IMR-90 (cell line): ENCODE measurements around the gene BAIAP2L1. TPM values are rescaled to one million over a fixed set of nuclear protein-coding genes. Genes with fewer than 3 reads are reported as not detected.

Source experiments
- ATAC-seq: fragments of 200-7000 bp; cut with Tn5 transposase; 2 replicates; pipeline ENCODE4 v1.9.1; 2020; ENCODE audit warnings: low read depth, mild to moderate bottlenecking, moderate library complexity
- BruUV-seq: library from RNA; stranded (reverse); fragments of 400-500 nt; replicated peaks from 2 replicates; lab custom pipeline; 2021; lab: Mats Ljungman, UMichigan
- CTCF ChIA-PET: fragments of 300-600 bp; formaldehyde crosslinking; extraction: SDS; loops from one replicate; lab custom pipeline; 2021; ENCODE audit warnings: antibody characterized with exemption; lab: Yijun Ruan, JAX
- POLR2A ChIA-PET: fragments of 300-600 bp; sonication (Branson Sonifier 250); formaldehyde crosslinking; loops from one replicate; lab custom pipeline; 2022; ENCODE audit warnings: antibody characterized with exemption; ENCODE audit not compliant: unreplicated experiment; lab: Charles Lee
- DNase-seq: peaks from one replicate; pipeline ENCODE4 v3.0.0; 2013
- H2AFZ ChIP-seq: replicated peaks from 2 replicates; pipeline ENCODE3; 2013; ENCODE audit warnings: low read length, mild to moderate bottlenecking; ENCODE audit not compliant: poor library complexity
- H2AK5ac ChIP-seq: 2 replicates; pipeline ENCODE4 v1.6.1; 2013; ENCODE audit warnings: low read depth, low read length, inconsistent platforms
- H2AK9ac ChIP-seq: replicated peaks from 2 replicates; pipeline ENCODE3; 2013; ENCODE audit warnings: mild to moderate bottlenecking, low read depth, low read length, moderate library complexity; ENCODE audit not compliant: poor library complexity
- H2BK120ac ChIP-seq: 2 replicates; pipeline ENCODE4 v1.6.1; 2013; ENCODE audit warnings: low read depth, low read length, inconsistent platforms
- H2BK15ac ChIP-seq: 3 replicates; pipeline ENCODE4 v1.6.1; 2013; ENCODE audit warnings: low read depth, low read length, inconsistent platforms
- H2BK20ac ChIP-seq: 2 replicates; pipeline ENCODE4 v1.6.1; 2013; ENCODE audit warnings: low read depth, mild to moderate bottlenecking, inconsistent platforms, low read length, moderate library complexity
- H2BK5ac ChIP-seq: 2 replicates; pipeline ENCODE4 v1.6.1; 2013; ENCODE audit warnings: mild to moderate bottlenecking, low read depth, low read length, inconsistent platforms; ENCODE audit not compliant: poor library complexity, severe bottlenecking
- H3K14ac ChIP-seq: replicated peaks from 2 replicates; pipeline ENCODE4 v1.6.1; 2013; ENCODE audit warnings: low read depth, low read length, inconsistent platforms
- H3K18ac ChIP-seq: 2 replicates; pipeline ENCODE4 v1.6.1; 2013; ENCODE audit warnings: low read depth, low read length, control low read depth
- H3K23ac ChIP-seq: 2 replicates; pipeline ENCODE4 v1.6.1; 2013; ENCODE audit warnings: low read depth, low read length, inconsistent platforms
- H3K27ac ChIP-seq: 2 replicates; pipeline ENCODE4 v1.5.1; 2013; ENCODE audit warnings: mild to moderate bottlenecking, control low read depth, low read length; ENCODE audit not compliant: insufficient read depth
- H3K27me3 ChIP-seq: 2 replicates; pipeline ENCODE4 v1.6.1; 2013; ENCODE audit warnings: low read length; ENCODE audit not compliant: control insufficient read depth, insufficient read depth
- H3K36me3 ChIP-seq: 2 replicates; pipeline ENCODE4 v1.6.1; 2013; ENCODE audit warnings: low read length, mixed read lengths; ENCODE audit not compliant: control insufficient read depth, insufficient read depth
- H3K4ac ChIP-seq: 2 replicates; pipeline ENCODE4 v1.6.1; 2013; ENCODE audit warnings: low read depth, low read length, inconsistent platforms
- H3K4me1 ChIP-seq: 2 replicates; pipeline ENCODE4 v1.6.1; 2013; ENCODE audit warnings: low read length, mixed read lengths; ENCODE audit not compliant: control insufficient read depth, insufficient read depth
- H3K4me2 ChIP-seq: 2 replicates; pipeline ENCODE4 v1.6.1; 2013; ENCODE audit warnings: low read depth, mild to moderate bottlenecking, control low read depth, low read length, moderate library complexity
- H3K4me3 ChIP-seq: 2 replicates; pipeline ENCODE4 v1.5.1; 2013; ENCODE audit warnings: low read depth, mild to moderate bottlenecking, control low read depth, low read length, moderate library complexity; ENCODE audit not compliant: insufficient read depth
- H3K56ac ChIP-seq: 2 replicates; pipeline ENCODE4 v1.6.1; 2013; ENCODE audit warnings: low read length, inconsistent platforms; ENCODE audit not compliant: insufficient read depth; ENCODE audit errors: extremely low read depth
- H3K79me1 ChIP-seq, 2 experiments: 2 replicates each; pipeline ENCODE4 v1.6.1; 2013; ENCODE audit warnings: low read length in 2 of 2, inconsistent platforms in 1 of 2, low read depth in 1 of 2
- H3K9ac ChIP-seq: 2 replicates; pipeline ENCODE4 v1.6.1; 2013; ENCODE audit warnings: low read depth, low read length, control low read depth
- H3K9me1 ChIP-seq: 2 replicates; pipeline ENCODE4 v1.6.1; 2013; ENCODE audit warnings: low read length, inconsistent platforms; ENCODE audit not compliant: insufficient read depth
- H3K9me3 ChIP-seq: 2 replicates; pipeline ENCODE4 v1.6.1; 2013; ENCODE audit warnings: low read length; ENCODE audit not compliant: control insufficient read depth, insufficient read depth
- H4K20me1 ChIP-seq: 2 replicates; pipeline ENCODE4 v1.6.1; 2013; ENCODE audit warnings: low read length, inconsistent platforms; ENCODE audit not compliant: insufficient read depth
- H4K5ac ChIP-seq: 2 replicates; pipeline ENCODE4 v1.6.1; 2013; ENCODE audit warnings: mild to moderate bottlenecking, low read depth, low read length, control low read depth
- H4K8ac ChIP-seq, 2 experiments: 2 replicates each; pipeline ENCODE4 v1.6.1; 2013; ENCODE audit warnings: low read depth in 2 of 2, low read length in 2 of 2, control low read depth in 1 of 2, inconsistent platforms in 1 of 2
- H4K91ac ChIP-seq: 2 replicates; pipeline ENCODE4 v1.6.1; 2013; ENCODE audit warnings: low read depth, low read length, inconsistent platforms; ENCODE audit not compliant: insufficient read depth
- CEBPB ChIP-seq: IDR thresholded peaks from 2 replicates; pipeline ENCODE4 v1.6.1; 2012; ENCODE audit warnings: low read depth, low read length, improper control_type of control experiment
- MAFK ChIP-seq: IDR thresholded peaks from 2 replicates; pipeline ENCODE4 v1.6.1; 2012; ENCODE audit warnings: low read depth, low read length, improper control_type of control experiment
- MXI1 ChIP-seq: IDR thresholded peaks from 2 replicates; pipeline ENCODE4 v1.6.1; 2012; ENCODE audit warnings: low read depth, mild to moderate bottlenecking, low read length, moderate library complexity, borderline replicate concordance
- NFE2L2 ChIP-seq: fragments of 150-350 bp; IDR thresholded peaks from 2 replicates; pipeline ENCODE4 v1.6.1; 2016; ENCODE audit warnings: low read depth, mild to moderate bottlenecking, low read length
- RFX5 ChIP-seq: IDR thresholded peaks from 2 replicates; pipeline ENCODE4 v1.8.0; 2012; ENCODE audit warnings: low read depth, mild to moderate bottlenecking, low read length, moderate library complexity
- WGBS, 2 experiments: methylation state at CpG; one replicate each; pipeline versions ENCODE4 v1.1.5 to v1.1.7; 2013; ENCODE audit warnings: missing lambda C conversion rate in 2 of 2; ENCODE audit not compliant: insufficient read length in 1 of 2; ENCODE audit errors: extremely low coverage in 2 of 2; 5-methylcytosine and 5-hydroxymethylcytosine counted together
- dilution Hi-C: fragments of 300-500 bp; cut with HindIII; formaldehyde crosslinking; loops from one replicate; pipeline ENCODE4 v1.14.3; 2018; ENCODE audit warnings: low sequenced_read_pairs; ENCODE audit not compliant: unreplicated experiment
- in situ Hi-C: fragments of 300-500 bp; cut with MboI; formaldehyde crosslinking; loops from 3 replicates; pipeline ENCODE4 v1.14.3; 2019; ENCODE audit warnings: low sequenced_read_pairs, inconsistent platforms, mixed read lengths
- intact Hi-C: fragments of 100-400 bp; cut with micrococcal nuclease; formaldehyde crosslinking; loops from 2 replicates; pipeline ENCODE4 v1.10.0; 2022
- polyA plus RNA-seq, 3 experiments: library from polyadenylated mRNA; depleted of rRNA; stranded (reverse); fragments of >200 nt; gene quantifications; 2 replicates each; pipeline ENCODE4 v1.2.3, GENCODE V29; 2012; ENCODE audit warnings: low replicate concordance in 1 of 3
- total RNA-seq: library from RNA; depleted of rRNA; stranded (reverse); fragments of >200 nt; gene quantifications from 2 replicates; pipeline ENCODE4 v1.2.3, GENCODE V29; 2012

BAIAP2L1 gene
- total and polyA plus RNA-seq, 2 of the 4 experiments (the other 2 are of a cell fraction): 2.2 to 6.0 TPM

DNA sequence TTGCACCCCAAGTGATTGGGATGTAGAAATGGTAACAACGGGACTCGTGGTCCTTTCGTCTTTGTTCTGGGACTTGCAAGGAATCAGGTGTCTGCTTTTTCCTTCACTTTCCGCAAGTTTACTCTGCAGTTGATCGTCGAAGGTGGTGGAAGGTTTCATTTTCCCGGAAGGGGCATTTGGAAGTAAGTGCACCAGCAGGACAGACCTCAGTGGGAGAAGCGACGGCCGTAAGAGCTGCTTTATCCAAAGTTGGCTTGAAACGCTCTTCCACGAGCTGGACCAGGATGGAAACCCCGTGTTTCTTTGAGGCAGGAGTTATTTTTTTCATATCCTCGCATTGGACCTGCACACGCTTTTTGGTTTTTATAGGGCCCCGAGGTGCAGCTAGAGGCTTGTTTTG is 118.2 kb downstream of the BAIAP2L1 start:
- H3K27me3 ChIP-seq: no peaks in the 10 kb centered on the region
- peak overlapping the region; percentile 31; the same call in 1 of the 2 replicates for H3K18ac ChIP-seq
- dilution Hi-C loops: no loop called here
- peak overlapping the region; percentile 91 for H3K27ac ChIP-seq
- H4K91ac ChIP-seq: peak overlapping the region; percentile 85
- H3K23ac ChIP-seq: peak overlapping the region; percentile 79; the same call in 1 of the 2 replicates
- H4K8ac ChIP-seq: peak overlapping the region; percentile 12 to 46; a peak in 2 of 4 replicates
- DNase-seq (no peak), ATAC-seq (no peak)
- intact Hi-C loops: no loop called here
- H3K4me1 ChIP-seq: peaks cover 43% of the 10 kb centered on the region
- H4K20me1 ChIP-seq: peaks cover 48% of the 10 kb centered on the region
- peak overlapping the region; percentile 86 for H3K14ac ChIP-seq
- H2BK120ac ChIP-seq: peak overlapping the region; percentile 66; the same call in 1 of the 2 replicates
- 0 out of 2 replicates have a peak overlapping the region, but pooled peaks have one; percentile 8 for H2BK20ac ChIP-seq
- 50% methylated on average over 9 of the region's 16 CpGs; no CpG with 5 or more reads in 1 of the 2 experiments for WGBS, 2 experiments
- H3K9ac ChIP-seq: peak overlapping the region; percentile 94
- H3K4me3 ChIP-seq: peak overlapping the region; percentile 88
- peak overlapping the region; percentile 61 for H4K5ac ChIP-seq
- H3K4me2 ChIP-seq: peak overlapping the region; percentile 97
- peak overlapping the region; percentile 79; the same call in 1 of the 2 replicates for H3K56ac ChIP-seq
- peak overlapping the region; percentile 97 for H2AK5ac ChIP-seq
- H3K9me3 ChIP-seq: no peaks in the 10 kb centered on the region
- H2AK9ac ChIP-seq: peak overlapping the region; percentile 99
- peak overlapping the region; percentile 83 for H2BK5ac ChIP-seq
- H3K36me3 ChIP-seq: peaks cover 18% of the 10 kb centered on the region; the same call in 1 of the 2 replicates
- peak overlapping the region; percentile 92 for H3K4ac ChIP-seq
- peaks cover 17% of the 10 kb centered on the region for H3K9me1 ChIP-seq
- peaks cover 12 to 54% of the 10 kb centered on the region in 2 experiments; a peak in 3 of 4 replicates for H3K79me1 ChIP-seq
- ChIA-PET CTCF (interaction anchor here (0.8 kb wide), 1 partner anchor 16 kb away, joined by 3 read pairs; no protein-coding TSS in a partner anchor), POLR2A (no interaction called here)
- peak overlapping the region; percentile 80 for H2AFZ ChIP-seq
- TF ChIP-seq CEBPB: no peak
- no peak for TF ChIP-seq MXI1
- no peak for TF ChIP-seq MAFK
- TF ChIP-seq NFE2L2: no peak
- no peak for TF ChIP-seq RFX5
- no peak overlapping the region; the same call in 2 of the 3 replicates for H2BK15ac ChIP-seq
- no TSS peak for BruUV-seq
- in situ Hi-C loops: no loop called here
